IMR-90 (cell line): Measurements from ENCODE around the gene CBS. TPM values are rescaled to one million over a fixed set of nuclear protein-coding genes. Genes with fewer than 3 reads are reported as not detected.
"Not testable (repeated sequence)": the region's sequence is repeated elsewhere in the genome, so short reads cannot be mapped to it uniquely, and the experiment has no call there.

Source experiments
- ATAC-seq: fragments of 200-7000 bp; cut with Tn5 transposase; 2 replicates; pipeline ENCODE4 v1.9.1; 2020; ENCODE audit warnings: low read depth, mild to moderate bottlenecking, moderate library complexity
- BruUV-seq: library from RNA; stranded (reverse); fragments of 400-500 nt; replicated peaks from 2 replicates; lab custom pipeline; 2021; lab: Mats Ljungman, UMichigan
- CTCF ChIA-PET: fragments of 300-600 bp; formaldehyde crosslinking; extraction: SDS; loops from one replicate; lab custom pipeline; 2021; ENCODE audit warnings: antibody characterized with exemption; lab: Yijun Ruan, JAX
- POLR2A ChIA-PET: fragments of 300-600 bp; sonication (Branson Sonifier 250); formaldehyde crosslinking; loops from one replicate; lab custom pipeline; 2022; ENCODE audit warnings: antibody characterized with exemption; ENCODE audit not compliant: unreplicated experiment; lab: Charles Lee
- DNase-seq: peaks from one replicate; pipeline ENCODE4 v3.0.0; 2013
- H2AFZ ChIP-seq: replicated peaks from 2 replicates; pipeline ENCODE3; 2013; ENCODE audit warnings: low read length, mild to moderate bottlenecking; ENCODE audit not compliant: poor library complexity
- H2AK5ac ChIP-seq: 2 replicates; pipeline ENCODE4 v1.6.1; 2013; ENCODE audit warnings: low read depth, low read length, inconsistent platforms
- H2AK9ac ChIP-seq: replicated peaks from 2 replicates; pipeline ENCODE3; 2013; ENCODE audit warnings: mild to moderate bottlenecking, low read depth, low read length, moderate library complexity; ENCODE audit not compliant: poor library complexity
- H2BK120ac ChIP-seq: 2 replicates; pipeline ENCODE4 v1.6.1; 2013; ENCODE audit warnings: low read depth, low read length, inconsistent platforms
- H2BK15ac ChIP-seq: 3 replicates; pipeline ENCODE4 v1.6.1; 2013; ENCODE audit warnings: low read depth, low read length, inconsistent platforms
- H2BK20ac ChIP-seq: 2 replicates; pipeline ENCODE4 v1.6.1; 2013; ENCODE audit warnings: low read depth, mild to moderate bottlenecking, inconsistent platforms, low read length, moderate library complexity
- H2BK5ac ChIP-seq: 2 replicates; pipeline ENCODE4 v1.6.1; 2013; ENCODE audit warnings: mild to moderate bottlenecking, low read depth, low read length, inconsistent platforms; ENCODE audit not compliant: poor library complexity, severe bottlenecking
- H3K14ac ChIP-seq: replicated peaks from 2 replicates; pipeline ENCODE4 v1.6.1; 2013; ENCODE audit warnings: low read depth, low read length, inconsistent platforms
- H3K18ac ChIP-seq: 2 replicates; pipeline ENCODE4 v1.6.1; 2013; ENCODE audit warnings: low read depth, low read length, control low read depth
- H3K23ac ChIP-seq: 2 replicates; pipeline ENCODE4 v1.6.1; 2013; ENCODE audit warnings: low read depth, low read length, inconsistent platforms
- H3K27ac ChIP-seq: 2 replicates; pipeline ENCODE4 v1.5.1; 2013; ENCODE audit warnings: mild to moderate bottlenecking, control low read depth, low read length; ENCODE audit not compliant: insufficient read depth
- H3K27me3 ChIP-seq: 2 replicates; pipeline ENCODE4 v1.6.1; 2013; ENCODE audit warnings: low read length; ENCODE audit not compliant: control insufficient read depth, insufficient read depth
- H3K36me3 ChIP-seq: 2 replicates; pipeline ENCODE4 v1.6.1; 2013; ENCODE audit warnings: low read length, mixed read lengths; ENCODE audit not compliant: control insufficient read depth, insufficient read depth
- H3K4ac ChIP-seq: 2 replicates; pipeline ENCODE4 v1.6.1; 2013; ENCODE audit warnings: low read depth, low read length, inconsistent platforms
- H3K4me1 ChIP-seq: 2 replicates; pipeline ENCODE4 v1.6.1; 2013; ENCODE audit warnings: low read length, mixed read lengths; ENCODE audit not compliant: control insufficient read depth, insufficient read depth
- H3K4me2 ChIP-seq: 2 replicates; pipeline ENCODE4 v1.6.1; 2013; ENCODE audit warnings: low read depth, mild to moderate bottlenecking, control low read depth, low read length, moderate library complexity
- H3K4me3 ChIP-seq: 2 replicates; pipeline ENCODE4 v1.5.1; 2013; ENCODE audit warnings: low read depth, mild to moderate bottlenecking, control low read depth, low read length, moderate library complexity; ENCODE audit not compliant: insufficient read depth
- H3K56ac ChIP-seq: 2 replicates; pipeline ENCODE4 v1.6.1; 2013; ENCODE audit warnings: low read length, inconsistent platforms; ENCODE audit not compliant: insufficient read depth; ENCODE audit errors: extremely low read depth
- H3K79me1 ChIP-seq, 2 experiments: 2 replicates each; pipeline ENCODE4 v1.6.1; 2013; ENCODE audit warnings: low read length in 2 of 2, inconsistent platforms in 1 of 2, low read depth in 1 of 2
- H3K9ac ChIP-seq: 2 replicates; pipeline ENCODE4 v1.6.1; 2013; ENCODE audit warnings: low read depth, low read length, control low read depth
- H3K9me1 ChIP-seq: 2 replicates; pipeline ENCODE4 v1.6.1; 2013; ENCODE audit warnings: low read length, inconsistent platforms; ENCODE audit not compliant: insufficient read depth
- H3K9me3 ChIP-seq: 2 replicates; pipeline ENCODE4 v1.6.1; 2013; ENCODE audit warnings: low read length; ENCODE audit not compliant: control insufficient read depth, insufficient read depth
- H4K20me1 ChIP-seq: 2 replicates; pipeline ENCODE4 v1.6.1; 2013; ENCODE audit warnings: low read length, inconsistent platforms; ENCODE audit not compliant: insufficient read depth
- H4K5ac ChIP-seq: 2 replicates; pipeline ENCODE4 v1.6.1; 2013; ENCODE audit warnings: mild to moderate bottlenecking, low read depth, low read length, control low read depth
- H4K8ac ChIP-seq, 2 experiments: 2 replicates each; pipeline ENCODE4 v1.6.1; 2013; ENCODE audit warnings: low read depth in 2 of 2, low read length in 2 of 2, control low read depth in 1 of 2, inconsistent platforms in 1 of 2
- H4K91ac ChIP-seq: 2 replicates; pipeline ENCODE4 v1.6.1; 2013; ENCODE audit warnings: low read depth, low read length, inconsistent platforms; ENCODE audit not compliant: insufficient read depth
- WGBS, 2 experiments: methylation state at CpG; one replicate each; pipeline versions ENCODE4 v1.1.5 to v1.1.7; 2013; ENCODE audit warnings: missing lambda C conversion rate in 2 of 2; ENCODE audit not compliant: insufficient read length in 1 of 2; ENCODE audit errors: extremely low coverage in 2 of 2; 5-methylcytosine and 5-hydroxymethylcytosine counted together
- dilution Hi-C: fragments of 300-500 bp; cut with HindIII; formaldehyde crosslinking; loops from one replicate; pipeline ENCODE4 v1.14.3; 2018; ENCODE audit warnings: low sequenced_read_pairs; ENCODE audit not compliant: unreplicated experiment
- in situ Hi-C: fragments of 300-500 bp; cut with MboI; formaldehyde crosslinking; loops from 3 replicates; pipeline ENCODE4 v1.14.3; 2019; ENCODE audit warnings: low sequenced_read_pairs, inconsistent platforms, mixed read lengths
- intact Hi-C: fragments of 100-400 bp; cut with micrococcal nuclease; formaldehyde crosslinking; loops from 2 replicates; pipeline ENCODE4 v1.10.0; 2022
- polyA plus RNA-seq, 3 experiments: library from polyadenylated mRNA; depleted of rRNA; stranded (reverse); fragments of >200 nt; gene quantifications; 2 replicates each; pipeline ENCODE4 v1.2.3, GENCODE V29; 2012; ENCODE audit warnings: low replicate concordance in 1 of 3
- total RNA-seq: library from RNA; depleted of rRNA; stranded (reverse); fragments of >200 nt; gene quantifications from 2 replicates; pipeline ENCODE4 v1.2.3, GENCODE V29; 2012

Gene CBS
- total and polyA plus RNA-seq, 2 of the 4 experiments (the other 2 are of a cell fraction): 38.5 to 54.3 TPM

DNA sequence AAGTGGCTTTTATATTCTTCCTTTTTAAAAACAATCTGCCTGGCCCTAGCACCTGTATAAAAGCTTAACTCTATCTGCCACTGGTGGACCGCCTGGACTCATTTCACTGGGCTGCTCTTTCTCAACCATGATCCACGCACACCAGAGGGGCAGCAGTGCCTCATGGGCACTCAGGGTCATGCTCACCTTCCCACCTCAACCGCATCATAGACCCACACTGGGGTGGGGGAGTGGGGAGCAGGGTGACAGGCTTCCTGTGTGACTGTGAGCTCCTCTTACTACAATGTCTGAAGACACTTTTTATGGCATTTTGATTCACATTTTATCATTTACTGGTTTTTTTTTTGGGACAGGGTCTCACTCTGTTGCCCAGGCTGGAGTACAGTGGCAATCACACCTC lies 15.3 kb upstream of the CBS start:
- POLR2A ChIA-PET: not testable (repeated sequence)

DNA sequence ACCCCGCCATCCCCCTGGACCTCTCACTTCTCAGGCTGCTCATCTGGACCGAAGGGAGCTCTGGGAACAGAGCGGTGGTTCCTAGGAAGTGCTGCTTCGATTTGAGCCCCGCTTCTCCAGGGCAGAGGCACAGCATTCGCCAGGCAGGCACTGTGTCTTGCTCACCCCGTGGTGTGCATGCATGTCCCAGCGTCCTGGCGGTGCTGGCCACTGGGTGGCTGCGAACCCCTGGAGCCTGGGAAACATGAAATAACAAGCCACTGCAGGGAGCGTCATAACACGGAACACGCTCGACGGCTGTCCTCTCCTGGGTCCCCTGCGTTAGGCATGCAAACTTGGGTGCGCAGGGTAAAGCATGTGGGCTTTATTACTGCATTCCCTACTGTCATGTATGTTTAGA lies 13.8 kb upstream of the CBS start:
- H3K9me1 ChIP-seq, H3K56ac ChIP-seq, H3K79me1 ChIP-seq, H3K18ac ChIP-seq, H3K4me2 ChIP-seq, H3K23ac ChIP-seq, H3K36me3 ChIP-seq, H2AK5ac ChIP-seq, H2BK20ac ChIP-seq, H2AFZ ChIP-seq, H3K9ac ChIP-seq, H4K8ac ChIP-seq, H4K91ac ChIP-seq, H2AK9ac ChIP-seq, H3K4ac ChIP-seq, ATAC-seq, H4K5ac ChIP-seq, CTCF ChIA-PET, in situ Hi-C loops, H2BK120ac ChIP-seq, H2BK15ac ChIP-seq, H3K9me3 ChIP-seq, H3K27me3 ChIP-seq, H4K20me1 ChIP-seq, H3K4me1 ChIP-seq, H3K4me3 ChIP-seq, intact Hi-C loops, H2BK5ac ChIP-seq, BruUV-seq, DNase-seq, dilution Hi-C loops, H3K14ac ChIP-seq, H3K27ac ChIP-seq, POLR2A ChIA-PET: not testable (repeated sequence)
- WGBS, 2 experiments: no CpG with 5 or more reads among the region's 17 CpGs

More for the DNA sequence above, 15.3 kb upstream of the CBS start:
- H3K36me3 ChIP-seq, H2BK5ac ChIP-seq, CTCF ChIA-PET, in situ Hi-C loops, H3K23ac ChIP-seq, H3K18ac ChIP-seq, H3K9me1 ChIP-seq, ATAC-seq, dilution Hi-C loops, BruUV-seq, H3K27me3 ChIP-seq, intact Hi-C loops, H3K14ac ChIP-seq, H3K4me3 ChIP-seq, H2AK5ac ChIP-seq, H3K4ac ChIP-seq, H3K27ac ChIP-seq, H2BK20ac ChIP-seq, H3K4me2 ChIP-seq, H4K5ac ChIP-seq, H2BK15ac ChIP-seq, H3K4me1 ChIP-seq, H4K8ac ChIP-seq, H2BK120ac ChIP-seq, H3K79me1 ChIP-seq, H3K9me3 ChIP-seq, H3K56ac ChIP-seq, H2AK9ac ChIP-seq, H3K9ac ChIP-seq, H4K91ac ChIP-seq, H2AFZ ChIP-seq, DNase-seq, H4K20me1 ChIP-seq: not testable (repeated sequence)
- WGBS, 2 experiments: no CpG with 5 or more reads among the region's 3 CpGs
